GM18951 (cell line): ENCODE results near the gene TOMM40.
"Not testable (repeated sequence)": the region's sequence is repeated elsewhere in the genome, so short reads cannot be mapped to it uniquely, and the experiment has no call there.

Experiments
- POLR2A ChIP-seq: IDR thresholded peaks from 4 replicates; pipeline ENCODE4 v1.6.1; 2011; ENCODE audit warnings: mild to moderate bottlenecking; ENCODE audit not compliant: insufficient read length, insufficient read depth; ENCODE audit errors: extremely low read depth
- in situ Hi-C: fragments of 300-500 bp; cut with MboI; formaldehyde crosslinking; loops from one replicate; pipeline ENCODE4 v1.12.0; 2022; ENCODE audit warnings: low sequenced_read_pairs, mixed read lengths, inconsistent platforms; ENCODE audit not compliant: unreplicated experiment

TOMM40 gene

DNA sequence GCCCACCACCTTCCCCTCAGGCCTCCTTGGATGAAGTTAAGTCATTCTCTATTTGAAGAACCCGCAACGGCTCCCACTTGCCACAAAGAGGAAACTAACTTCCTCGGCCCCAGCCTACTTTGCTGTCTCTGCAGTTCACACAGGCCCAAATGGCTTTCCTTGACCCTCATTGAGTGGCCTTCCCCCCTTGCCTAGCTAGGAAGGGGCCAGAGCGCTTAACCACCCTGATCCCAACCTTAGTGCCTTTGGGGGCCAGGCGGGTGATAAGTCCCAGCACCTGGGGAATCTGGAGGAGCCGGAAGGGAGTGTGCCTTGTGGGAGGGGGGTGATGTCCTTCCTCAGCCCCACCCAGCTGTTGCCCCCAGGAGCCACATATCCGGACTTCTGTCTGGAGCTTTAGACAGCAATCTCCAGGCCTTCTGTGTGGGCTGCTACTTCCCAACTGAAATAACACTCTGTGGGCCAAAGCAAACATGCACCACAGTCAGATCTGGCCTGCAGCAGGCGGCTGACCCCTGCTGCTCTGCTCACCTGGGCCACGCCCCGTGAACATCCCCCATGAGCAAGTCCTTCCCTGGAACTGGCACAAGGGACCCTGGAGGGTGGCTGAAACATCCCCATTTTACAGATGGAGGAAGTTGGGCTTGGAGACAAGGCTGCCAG is 34.5 kb upstream of the TOMM40 start:
- in situ Hi-C loops = no loop called here
- no peak for TF ChIP-seq POLR2A

DNA sequence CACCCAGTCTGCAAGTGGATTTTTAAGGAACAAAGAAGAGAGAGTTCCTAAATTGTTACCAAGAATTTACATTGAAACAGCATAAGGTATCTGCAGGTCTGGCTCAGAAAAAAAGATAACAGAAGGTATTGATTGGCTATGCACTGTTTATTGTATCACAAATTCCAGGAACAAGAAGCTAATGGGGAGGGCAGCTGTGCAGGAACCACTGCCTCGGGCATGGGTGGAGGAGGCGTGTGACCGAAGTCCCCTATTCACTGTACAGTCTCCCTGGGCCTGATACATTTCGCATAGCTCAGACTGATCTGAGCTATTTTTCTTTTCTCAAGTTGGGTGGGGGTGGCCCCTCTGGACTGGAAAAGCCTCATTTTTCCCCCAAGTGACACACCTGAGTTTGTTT is 33.2 kb upstream of the TOMM40 start:
- TF ChIP-seq POLR2A = no peak
- in situ Hi-C loops = no loop called here

DNA sequence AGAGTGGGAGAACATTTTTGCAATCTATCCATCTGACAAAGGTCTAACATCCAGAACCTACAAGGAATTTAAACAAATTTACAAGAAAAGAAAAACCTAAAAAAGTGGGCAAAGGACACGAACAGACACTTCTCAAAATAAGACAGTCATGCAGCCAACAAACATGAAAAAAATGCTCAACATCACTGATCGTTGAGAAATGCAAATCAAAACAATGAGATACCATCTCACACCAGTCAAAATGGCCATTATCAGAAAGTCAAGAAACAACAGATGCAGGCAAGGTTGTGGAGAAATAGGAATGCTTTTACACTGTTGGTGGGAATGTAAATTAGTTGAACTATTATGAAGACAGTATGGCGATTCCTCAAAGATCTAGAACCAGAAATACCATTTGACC is 29.5 kb upstream of the TOMM40 start:
- in situ Hi-C loops = not testable (repeated sequence)

GRCh38 chr19:44863990-44864389 is 27.1 kb upstream of the TOMM40 start:
- TF ChIP-seq POLR2A = no peak
- in situ Hi-C loops = no loop called here

DNA sequence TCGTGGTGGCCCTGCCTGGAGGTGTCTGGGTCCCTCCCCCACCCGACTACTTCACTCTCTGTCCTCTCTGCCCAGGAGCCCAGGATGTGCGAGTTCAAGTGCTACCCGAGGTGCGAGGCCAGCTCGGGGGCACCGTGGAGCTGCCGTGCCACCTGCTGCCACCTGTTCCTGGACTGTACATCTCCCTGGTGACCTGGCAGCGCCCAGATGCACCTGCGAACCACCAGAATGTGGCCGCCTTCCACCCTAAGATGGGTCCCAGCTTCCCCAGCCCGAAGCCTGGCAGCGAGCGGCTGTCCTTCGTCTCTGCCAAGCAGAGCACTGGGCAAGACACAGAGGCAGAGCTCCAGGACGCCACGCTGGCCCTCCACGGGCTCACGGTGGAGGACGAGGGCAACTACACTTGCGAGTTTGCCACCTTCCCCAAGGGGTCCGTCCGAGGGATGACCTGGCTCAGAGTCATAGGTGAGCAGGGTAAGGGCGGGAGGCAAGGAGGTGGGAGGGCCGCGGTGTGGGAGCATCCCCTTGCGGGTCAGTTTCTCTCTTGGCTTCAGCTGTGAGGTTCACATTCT is 25.8 kb upstream of the TOMM40 start:
- in situ Hi-C loops = no loop called here
- TF ChIP-seq POLR2A = no peak

GRCh38 chr19:44866664-44867063 is 24.4 kb upstream of the TOMM40 start:
- in situ Hi-C loops = no loop called here
- TF ChIP-seq POLR2A = no peak

DNA sequence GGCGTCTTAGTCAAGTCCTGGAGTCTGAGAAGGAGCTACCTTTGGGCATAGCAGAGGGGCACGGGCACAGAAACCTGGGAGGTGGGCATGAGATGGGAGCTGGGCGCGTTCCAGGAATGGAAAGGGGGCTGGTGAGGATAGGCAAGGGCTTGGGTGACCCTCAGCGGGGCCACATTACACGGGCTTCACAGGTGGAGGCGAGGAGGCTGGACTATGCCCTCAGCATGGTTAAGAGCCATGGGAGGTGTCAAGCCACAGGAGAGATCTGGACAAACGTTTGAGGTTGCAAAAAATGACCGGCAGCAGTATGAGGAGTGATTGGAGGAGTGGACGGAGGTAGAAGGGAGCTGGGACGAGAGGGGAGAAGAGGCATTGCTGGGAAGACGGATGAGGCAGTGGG is 23.5 kb upstream of the TOMM40 start:
- in situ Hi-C loops = no loop called here
- no peak for TF ChIP-seq POLR2A

- in situ Hi-C loops = no loop called here
- no peak for TF ChIP-seq POLR2A
These were observed 21.2 kb upstream of the TOMM40 start for GRCh38 chr19:44869733-44870470.

- no peak for TF ChIP-seq POLR2A
- in situ Hi-C loops = no loop called here
These were observed 19.2 kb upstream of the TOMM40 start for GRCh38 chr19:44871809-44872208.

- TF ChIP-seq POLR2A = no peak
- in situ Hi-C loops = no loop called here
These were observed 18.4 kb upstream of the TOMM40 start for GRCh38 chr19:44872661-44873060.

DNA sequence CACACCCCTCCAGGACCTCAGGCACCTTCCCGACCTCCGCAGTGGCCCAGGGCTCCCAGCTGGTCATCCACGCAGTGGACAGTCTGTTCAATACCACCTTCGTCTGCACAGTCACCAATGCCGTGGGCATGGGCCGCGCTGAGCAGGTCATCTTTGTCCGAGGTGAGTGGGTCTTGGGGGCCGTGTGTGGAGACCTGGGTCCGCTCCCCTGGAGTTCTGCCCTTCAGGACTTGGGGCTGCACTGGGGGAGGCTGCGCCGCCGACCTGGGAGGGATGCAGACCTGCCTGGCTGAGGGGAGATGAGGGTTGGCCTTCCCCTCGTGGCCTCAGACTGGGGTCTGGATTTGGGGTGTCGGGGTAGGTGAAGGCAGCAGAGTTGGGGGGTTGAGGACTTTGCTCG is 16.7 kb upstream of the TOMM40 start:
- in situ Hi-C loops = no loop called here
- no peak for TF ChIP-seq POLR2A

DNA sequence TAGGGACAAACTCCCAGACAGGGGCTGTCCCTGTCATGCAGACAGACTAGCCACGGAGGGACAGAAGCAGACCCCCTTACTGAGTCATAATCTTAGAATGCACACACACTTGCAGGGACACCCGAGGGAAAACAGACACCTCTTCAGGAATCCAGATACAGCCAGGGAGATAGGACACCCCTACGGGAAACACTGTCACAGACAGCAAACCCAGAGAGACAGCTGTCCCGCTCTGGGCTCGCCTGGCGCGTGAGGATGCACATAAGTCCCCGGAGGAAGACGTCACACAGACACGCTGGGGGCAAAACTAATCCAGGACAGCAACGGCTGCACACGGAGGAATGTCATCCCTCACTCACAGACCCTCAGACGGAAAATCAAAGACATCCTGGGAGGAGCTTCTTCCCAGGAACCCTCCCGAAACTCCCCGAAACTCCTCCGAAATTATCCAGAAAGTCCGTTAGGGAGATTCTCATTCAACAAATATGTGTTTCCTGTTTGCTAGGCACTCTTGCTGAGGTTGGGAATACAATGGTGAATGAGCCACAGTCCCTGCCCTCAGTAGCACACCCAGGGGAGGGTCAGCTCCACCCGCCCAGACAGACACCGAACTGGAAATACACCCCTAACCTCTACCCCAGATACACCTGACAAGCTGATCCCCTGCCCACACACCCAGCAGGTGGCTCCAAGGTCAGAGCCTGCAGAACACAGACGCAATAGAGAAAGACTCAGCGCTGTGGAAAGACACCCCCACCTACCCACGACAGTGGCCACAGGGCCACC is 15.2 kb upstream of the TOMM40 start:
- in situ Hi-C loops = no loop called here
- TF ChIP-seq POLR2A = no peak

GRCh38 chr19:44876930-44877535 is 14.0 kb upstream of the TOMM40 start:
- in situ Hi-C loops = no loop called here
- no peak for TF ChIP-seq POLR2A
